Coronary artery (tissue), 2 donors: ENCODE measurements around the gene SETDB1.
A peak's percentile ranks its signal among the peaks of the same experiment; 100 is the strongest.

ENCODE experiments used
- DNase-seq: peaks from one replicate; pipeline ENCODE4 v3.0.0-alpha.2; 2017; ENCODE audit warnings: low spot score
- H3K27ac ChIP-seq, 2 donors: fragments of 200-600 bp; sonication (generic); one replicate each; pipeline ENCODE4 v1.5.1; 2016 to 2019
- H3K4me3 ChIP-seq: fragments of 200-600 bp; sonication (generic); 2 replicates; pipeline ENCODE4 v1.5.1; 2016; ENCODE audit warnings: mild to moderate bottlenecking, moderate library complexity
- TF ChIP-seq, protein P1 (sequence below): fragments of 200-600 bp; sonication (generic); IDR thresholded peaks from one replicate; pipeline ENCODE4 v1.5.1; 2019; ENCODE audit warnings: antibody characterized with exemption

Gene SETDB1

GRCh38 chr1:150999926-151000325 is 73.8 kb downstream of the SETDB1 start:
- no peak overlapping the region for H3K27ac ChIP-seq
- no peak overlapping the region for H3K4me3 ChIP-seq
- TF ChIP-seq, protein P1, sequence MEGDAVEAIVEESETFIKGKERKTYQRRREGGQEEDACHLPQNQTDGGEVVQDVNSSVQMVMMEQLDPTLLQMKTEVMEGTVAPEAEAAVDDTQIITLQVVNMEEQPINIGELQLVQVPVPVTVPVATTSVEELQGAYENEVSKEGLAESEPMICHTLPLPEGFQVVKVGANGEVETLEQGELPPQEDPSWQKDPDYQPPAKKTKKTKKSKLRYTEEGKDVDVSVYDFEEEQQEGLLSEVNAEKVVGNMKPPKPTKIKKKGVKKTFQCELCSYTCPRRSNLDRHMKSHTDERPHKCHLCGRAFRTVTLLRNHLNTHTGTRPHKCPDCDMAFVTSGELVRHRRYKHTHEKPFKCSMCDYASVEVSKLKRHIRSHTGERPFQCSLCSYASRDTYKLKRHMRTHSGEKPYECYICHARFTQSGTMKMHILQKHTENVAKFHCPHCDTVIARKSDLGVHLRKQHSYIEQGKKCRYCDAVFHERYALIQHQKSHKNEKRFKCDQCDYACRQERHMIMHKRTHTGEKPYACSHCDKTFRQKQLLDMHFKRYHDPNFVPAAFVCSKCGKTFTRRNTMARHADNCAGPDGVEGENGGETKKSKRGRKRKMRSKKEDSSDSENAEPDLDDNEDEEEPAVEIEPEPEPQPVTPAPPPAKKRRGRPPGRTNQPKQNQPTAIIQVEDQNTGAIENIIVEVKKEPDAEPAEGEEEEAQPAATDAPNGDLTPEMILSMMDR: no peak
- DNase-seq: no peak

DNA sequence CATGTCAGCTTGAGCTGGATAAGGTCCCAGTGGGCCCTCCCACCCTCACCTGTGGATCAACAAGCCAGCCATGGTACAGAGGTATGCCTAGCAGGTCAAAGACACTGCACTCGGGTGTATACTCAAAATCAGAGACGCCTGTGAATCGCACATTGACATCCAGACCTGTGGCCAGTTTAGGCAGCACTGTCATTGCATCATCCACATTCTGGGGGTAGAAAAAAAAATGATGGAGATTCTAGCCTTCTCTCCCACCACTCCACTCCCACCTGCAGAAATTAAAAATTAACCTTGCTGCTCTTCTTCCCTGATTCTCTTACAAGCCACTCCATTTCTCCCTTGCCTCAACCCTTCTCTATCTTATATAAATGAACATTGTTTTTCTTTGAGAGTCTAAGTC is 74.2 kb downstream of the SETDB1 start:
- Histone ChIP-seq H3K4me3 (no peak overlapping the region), H3K27ac (no peak overlapping the region)
- no peak for DNase-seq
- TF ChIP-seq, protein P1: no peak

- DNase-seq: no peak
- no peak overlapping the region for H3K4me3 ChIP-seq
- TF ChIP-seq, protein P1: no peak
- H3K27ac ChIP-seq: no peak overlapping the region
Observed at GRCh38 chr1:151001602-151002001, 75.4 kb downstream of the SETDB1 start.

GRCh38 chr1:151002051-151002450 is 75.9 kb downstream of the SETDB1 start:
- no peak overlapping the region for H3K4me3 ChIP-seq
- H3K27ac ChIP-seq: peak overlapping the region in 1 of 2 donors; percentile 54
- TF ChIP-seq, protein P1: no peak
- DNase-seq: no peak

DNA sequence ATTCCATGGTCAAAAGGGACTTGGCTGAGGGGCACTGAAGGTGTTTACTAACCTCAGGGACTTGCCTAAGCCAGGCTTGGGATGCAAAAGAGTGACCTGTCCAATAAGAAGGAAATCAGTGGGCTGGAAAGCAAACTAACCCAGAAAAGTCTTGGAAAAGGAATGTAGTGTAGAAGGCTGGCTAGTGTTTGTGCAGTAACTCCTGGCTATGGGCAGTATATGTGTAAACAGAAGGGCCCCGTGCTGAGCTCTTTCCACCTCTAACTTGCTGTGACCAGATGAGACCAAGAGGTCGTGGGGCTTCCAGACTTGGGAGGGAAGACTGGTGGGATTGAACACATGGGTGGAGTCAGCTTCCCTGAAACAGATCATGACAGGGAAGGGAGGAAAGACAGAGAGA is 76.4 kb downstream of the SETDB1 start:
- peak overlapping the region; percentile 44 for H3K4me3 ChIP-seq
- H3K27ac ChIP-seq: peak overlapping the region; percentile 10 to 54
- no peak for DNase-seq
- TF ChIP-seq, protein P1: no peak

DNA sequence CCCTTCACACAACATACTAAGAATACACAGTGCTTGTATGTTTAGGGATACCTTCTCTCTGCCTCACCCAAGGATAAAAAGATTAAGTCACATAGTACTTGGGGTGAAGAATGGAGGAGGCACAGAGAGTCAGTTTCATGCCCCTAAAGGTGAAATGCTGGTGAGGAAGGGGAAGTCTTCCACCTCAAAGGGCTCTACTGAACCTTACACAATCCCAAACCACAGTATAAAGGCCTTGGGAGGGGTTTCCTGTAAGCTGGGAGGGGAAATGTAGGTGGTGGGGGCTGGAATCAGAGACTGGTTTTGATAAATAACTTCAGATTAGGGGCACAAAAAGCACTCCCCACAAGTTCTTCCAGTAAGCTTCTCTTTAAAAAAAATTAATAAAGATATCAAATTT is 77.0 kb downstream of the SETDB1 start:
- Histone ChIP-seq H3K27ac (peak overlapping the region; percentile 10 to 54), H3K4me3 (peak overlapping the region; percentile 44)
- TF ChIP-seq, protein P1: no peak
- no peak for DNase-seq

GRCh38 chr1:151005729-151006319 is 79.7 kb downstream of the SETDB1 start:
- DNase-seq: no peak
- H3K4me3 ChIP-seq: peak overlapping the region; percentile 79
- TF ChIP-seq, protein P1: no peak
- peak overlapping the region; percentile 64 to 94 for H3K27ac ChIP-seq
